Stimulated activated CD8-positive, alpha-beta memory T cell treated with anti-CD3 and anti-CD28 coated beads, Interleukin-12 subunit alpha, Interleukin-12 subunit beta, amount 100 ng/mL, for 4 hours (primary cell): ENCODE measurements around the gene CLCNKA.
"Not testable (repeated sequence)": the region's sequence is repeated elsewhere in the genome, so short reads cannot be mapped to it uniquely, and the experiment has no call there.

Source experiments
- DNase-seq: peaks from one replicate; pipeline ENCODE4 v3.0.0-alpha.2; 2020; ENCODE audit warnings: low read depth

Gene CLCNKA

GRCh38 chr1:16042096-16042495, 20.3 kb downstream of the CLCNKA start:
- DNase-seq: no peak

- DNase-seq: not testable (repeated sequence)
These were observed 20.8 kb downstream of the CLCNKA start for GRCh38 chr1:16042654-16043053.

GRCh38 chr1:16043521-16043920, 21.7 kb downstream of the CLCNKA start, which contains the start of gene CLCNKB:
Gene CLCNKB (plus strand): TSS chr1:16043782. CDS start chr1:16044493, 711 bp downstream.
- no peak for DNase-seq

- DNase-seq: no peak
These were observed 22.1 kb downstream of the CLCNKA start for GRCh38 chr1:16043950-16044349.

GRCh38 chr1:16046842-16047241, 25.0 kb downstream of the CLCNKA start:
- DNase-seq: no peak

GRCh38 chr1:16047791-16048475, 26.1 kb downstream of the CLCNKA start:
- DNase-seq: no peak

GRCh38 chr1:16048573-16049189, 26.8 kb downstream of the CLCNKA start:
- DNase-seq: peak; percentile 26

- no peak for DNase-seq
These were observed 28.5 kb downstream of the CLCNKA start for GRCh38 chr1:16050328-16050727.

- DNase-seq: no peak
These were observed 29.2 kb downstream of the CLCNKA start for GRCh38 chr1:16051039-16051438.

- DNase-seq: not testable (repeated sequence)
These were observed 30.1 kb downstream of the CLCNKA start for GRCh38 chr1:16051949-16052348.

- DNase-seq: no peak
These were observed 32.1 kb downstream of the CLCNKA start for GRCh38 chr1:16053781-16054502.

GRCh38 chr1:16054598-16055540, 33.0 kb downstream of the CLCNKA start:
- no peak for DNase-seq

GRCh38 chr1:16055613-16056520, 34.0 kb downstream of the CLCNKA start:
- DNase-seq: peak; percentile 63

- DNase-seq: not testable (repeated sequence)
These were observed 34.7 kb downstream of the CLCNKA start for GRCh38 chr1:16056521-16056912.

GRCh38 chr1:16057314-16057915, 35.6 kb downstream of the CLCNKA start:
- DNase-seq: not testable (repeated sequence)

GRCh38 chr1:16058394-16059120, 36.7 kb downstream of the CLCNKA start:
- DNase-seq: not testable (repeated sequence)

- no peak for DNase-seq
These were observed 39.4 kb downstream of the CLCNKA start for GRCh38 chr1:16061266-16061665.

GRCh38 chr1:16061989-16062686, 40.3 kb downstream of the CLCNKA start:
- DNase-seq: not testable (repeated sequence)

GRCh38 chr1:16062687-16063075, 40.8 kb downstream of the CLCNKA start:
- not testable (repeated sequence) for DNase-seq
